DMS53 treated with DMSO at 0.1 percent for 48 hours (cell line): ENCODE data around the gene AXL.

Experiments
- DNase-seq: peaks from one replicate; lab custom pipeline; 2025; ENCODE audit not compliant: unreplicated experiment; lab: John Stamatoyannopoulos, UW

AXL gene

DNA sequence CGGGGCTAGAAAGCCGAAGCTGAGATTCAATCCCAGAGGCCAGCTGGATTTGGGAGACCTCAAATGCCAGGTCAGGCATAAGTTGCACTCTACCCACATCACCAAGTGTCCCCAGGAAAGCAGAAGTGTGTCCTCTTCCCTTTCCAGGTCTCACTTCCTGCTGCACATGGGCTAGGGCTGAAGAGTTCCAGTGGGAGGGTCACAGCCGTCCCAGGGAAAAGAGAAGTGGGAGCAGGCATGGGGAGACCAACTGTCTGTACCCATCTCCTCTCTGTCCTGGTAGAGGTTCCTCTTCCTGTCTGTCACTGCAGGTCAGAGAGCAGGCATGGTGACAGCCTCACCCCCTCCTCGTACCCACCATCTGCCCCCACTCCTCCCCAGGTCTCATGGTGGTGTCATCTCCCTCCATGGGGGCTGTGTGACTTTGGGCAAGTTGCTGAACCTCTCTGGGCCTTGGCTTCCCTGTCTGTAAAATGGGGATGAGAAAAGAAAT lies 14.8 kb downstream of the AXL start:
- no peak for DNase-seq

GRCh38 chr19:41234512-41235168 lies 15.6 kb downstream of the AXL start:
- DNase-seq = no peak

DNA sequence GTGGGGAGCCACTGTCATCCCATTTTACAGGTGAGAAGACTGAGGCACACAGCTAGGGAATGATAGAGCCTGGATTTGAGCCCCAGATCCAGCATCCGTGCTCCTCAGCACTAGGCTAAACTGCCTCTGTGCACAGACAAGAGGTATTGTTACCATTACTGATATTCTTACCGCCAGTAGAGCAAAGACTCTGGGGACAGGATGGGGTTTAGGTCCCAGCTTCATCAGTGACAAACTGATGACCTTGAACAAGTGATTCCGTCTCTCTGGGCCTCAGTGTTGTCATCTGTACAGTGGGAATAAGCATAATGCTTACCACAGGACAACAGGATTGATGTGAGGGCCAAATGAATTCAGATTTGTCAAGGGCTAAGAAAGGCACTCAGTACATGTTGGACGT lies 16.5 kb downstream of the AXL start:
- no peak for DNase-seq

- DNase-seq = no peak
Observed at GRCh38 chr19:41238244-41238643, 19.2 kb downstream of the AXL start.

GRCh38 chr19:41239363-41239762 lies 20.3 kb downstream of the AXL start:
- no peak for DNase-seq

DNA sequence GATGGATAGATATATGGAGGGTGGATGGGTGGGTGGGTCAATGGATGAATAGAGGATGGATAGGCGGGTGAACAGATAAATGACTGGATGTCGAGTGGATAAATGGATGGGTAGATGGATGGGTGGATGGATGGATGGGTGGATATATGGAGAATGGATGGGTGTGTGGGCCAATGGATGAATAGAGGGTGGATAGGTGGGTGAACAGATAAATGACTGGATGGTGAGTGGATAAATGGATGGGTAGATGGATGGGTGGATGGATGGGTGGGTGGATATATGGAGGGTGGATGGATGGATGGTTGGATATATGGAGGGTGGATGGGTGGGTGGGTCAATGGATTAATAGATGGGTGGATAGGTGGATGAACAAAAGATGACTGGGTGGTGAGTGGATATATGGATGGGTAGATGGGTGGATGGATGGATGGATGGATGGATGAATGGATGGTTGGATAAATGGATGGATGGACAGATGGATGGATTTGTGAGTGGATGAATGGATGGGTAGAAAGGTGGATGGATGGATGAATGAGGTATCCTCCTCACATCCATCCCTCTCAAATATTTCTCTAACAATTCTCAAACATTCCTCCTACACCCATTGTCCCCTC lies 21.0 kb downstream of the AXL start:
- no peak for DNase-seq

- no peak for DNase-seq
Observed at GRCh38 chr19:41241859-41242258, 22.8 kb downstream of the AXL start.

- no peak for DNase-seq
Observed at GRCh38 chr19:41244117-41244516, 25.1 kb downstream of the AXL start.

GRCh38 chr19:41245843-41246242 lies 26.8 kb downstream of the AXL start:
- DNase-seq = no peak

DNA sequence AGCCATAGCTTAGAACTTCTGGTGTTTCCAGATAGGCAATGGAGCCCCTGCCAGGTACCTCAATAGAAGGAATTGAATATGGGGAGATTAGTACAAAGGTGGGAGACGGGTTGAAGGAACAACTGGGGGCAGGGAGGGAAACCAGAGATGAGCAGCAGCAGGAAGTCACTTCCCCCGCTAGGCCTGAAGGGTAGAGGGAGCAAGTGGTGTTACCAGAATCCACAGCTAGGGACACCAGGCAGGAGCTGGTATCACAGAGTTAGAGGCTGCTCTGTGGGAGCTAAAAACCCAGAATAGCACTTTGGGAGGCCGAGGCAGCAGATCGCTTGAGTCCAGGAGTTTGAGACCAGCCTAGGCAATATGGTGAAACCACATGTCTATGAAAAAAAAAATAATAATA lies 29.9 kb downstream of the AXL start:
- no peak for DNase-seq

- peak; percentile 10 for DNase-seq
Observed at GRCh38 chr19:41249707-41250423, 30.8 kb downstream of the AXL start.

DNA sequence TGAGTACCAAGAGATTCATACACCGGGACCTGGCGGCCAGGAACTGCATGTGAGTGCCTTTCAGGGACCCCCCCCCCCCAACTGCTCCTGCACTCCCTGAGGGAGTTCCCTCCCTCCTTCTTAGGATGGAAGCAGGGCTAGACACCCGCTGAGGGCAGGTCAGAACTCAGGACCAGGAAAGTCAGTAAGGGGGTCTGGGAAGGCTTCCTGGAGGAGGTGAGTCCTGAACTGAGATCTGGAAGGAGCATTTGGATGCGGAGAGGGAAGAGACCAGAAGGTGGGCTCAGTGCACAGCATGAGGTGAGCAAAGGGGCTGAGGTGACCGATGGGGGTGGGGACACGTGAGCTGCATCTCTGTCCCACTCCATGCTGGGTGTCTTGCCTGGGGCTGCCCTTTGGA lies 34.6 kb downstream of the AXL start:
- no peak for DNase-seq

DNA sequence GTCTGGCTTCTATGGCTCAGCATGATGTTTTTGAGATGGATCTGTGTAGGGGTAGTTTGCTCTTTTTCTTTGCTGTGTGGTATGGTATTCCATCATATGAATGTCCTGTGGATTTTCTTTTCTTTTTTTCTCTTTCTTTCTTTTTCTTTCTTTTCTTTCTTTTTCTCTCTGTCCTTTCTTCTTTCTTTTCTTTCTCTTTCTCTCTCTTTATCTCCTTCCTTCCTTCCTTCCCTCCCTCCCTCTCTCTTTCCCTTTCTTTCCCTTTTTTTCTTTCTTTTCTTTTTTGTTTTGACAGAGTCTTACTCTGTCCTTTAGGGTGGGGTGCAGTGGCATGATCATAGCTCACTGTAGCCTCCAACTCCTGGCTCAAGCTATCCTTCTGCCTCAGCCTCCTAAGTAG lies 36.1 kb downstream of the AXL start:
- no peak for DNase-seq

- DNase-seq = no peak
Observed at GRCh38 chr19:41261474-41262190, 42.6 kb downstream of the AXL start.

DNA sequence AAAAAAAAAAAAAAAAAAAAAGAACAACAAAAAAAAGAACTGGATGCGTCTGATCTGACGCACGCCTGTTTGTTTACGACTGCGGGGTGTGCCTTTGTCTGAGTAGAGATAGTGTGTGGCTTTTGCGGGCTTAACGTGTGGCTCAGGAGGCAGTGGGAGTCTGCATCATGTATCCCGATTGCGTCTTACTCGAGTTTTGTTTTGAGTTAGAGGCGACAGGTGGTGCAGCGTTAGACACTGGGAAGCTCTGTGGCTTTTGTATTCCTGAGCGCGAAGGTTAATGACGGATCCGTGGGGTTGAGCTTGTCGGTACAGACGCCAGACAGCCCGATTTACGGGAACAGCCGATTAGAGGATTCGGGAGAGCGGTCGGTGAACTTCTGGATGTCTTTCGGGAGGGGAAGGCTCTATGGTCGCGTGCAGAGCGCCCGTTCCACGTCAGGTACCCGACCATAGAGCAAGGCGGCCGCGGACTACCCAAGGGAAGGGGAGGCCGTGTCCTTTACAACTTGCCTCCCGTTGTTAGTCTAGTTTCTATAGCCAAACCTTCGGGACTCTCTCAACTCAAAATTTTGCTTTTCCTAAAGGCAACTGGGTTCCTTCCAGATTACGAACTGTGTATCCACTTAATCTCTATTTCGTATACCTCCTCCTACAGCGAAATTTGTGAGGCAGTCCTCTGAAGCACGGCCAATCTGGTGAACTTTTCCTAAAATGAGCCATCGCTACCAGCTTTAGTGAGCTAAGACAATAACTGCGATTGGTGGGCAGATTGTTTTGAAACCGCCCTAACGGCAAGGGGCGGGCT lies 44.2 kb downstream of the AXL start:
- DNase-seq = peak; percentile 93

DNA sequence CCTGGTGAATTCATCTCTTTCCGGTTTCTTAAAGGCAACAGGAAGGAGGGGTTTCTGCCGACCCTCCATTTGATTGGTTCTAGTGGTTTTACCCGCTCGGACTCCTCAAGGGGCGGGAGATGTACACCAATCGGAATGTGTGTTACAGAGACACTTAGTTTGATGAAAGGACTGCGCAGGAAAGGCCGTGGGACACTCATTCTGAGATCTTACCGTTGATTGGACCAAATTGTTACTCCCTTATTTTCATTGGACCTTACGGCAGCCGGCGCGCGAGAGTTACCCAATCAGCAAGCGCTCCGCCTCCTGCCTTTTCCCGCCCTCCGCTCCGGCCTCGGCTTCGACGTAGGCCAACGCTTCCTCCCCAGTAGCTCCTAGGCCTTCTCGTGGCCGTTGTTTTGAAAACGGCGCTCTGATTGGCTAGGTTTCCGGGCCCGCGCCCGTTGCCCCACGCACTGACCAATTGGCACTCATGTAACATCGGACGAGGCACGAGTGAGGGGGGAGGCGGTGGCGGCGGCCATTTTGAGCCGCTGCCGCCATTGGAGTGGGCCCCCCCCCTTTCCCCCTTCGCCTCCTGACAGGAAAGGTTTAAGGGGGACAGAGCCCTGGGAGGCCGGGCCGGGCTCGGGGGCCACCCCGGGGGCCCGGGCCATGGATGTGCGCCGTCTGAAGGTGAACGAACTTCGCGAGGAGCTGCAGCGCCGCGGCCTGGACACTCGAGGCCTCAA lies 45.0 kb downstream of the AXL start, which contains the start of gene HNRNPUL1:
Gene HNRNPUL1, plus strand, starts transcription at position 523 of the 731 bp plus-strand sequence. Its CDS starts 132 bp downstream, at position 655.
- peak; percentile 100 for DNase-seq

- DNase-seq = peak; percentile 23
Observed at GRCh38 chr19:41264581-41265394, 45.8 kb downstream of the AXL start.

DNA sequence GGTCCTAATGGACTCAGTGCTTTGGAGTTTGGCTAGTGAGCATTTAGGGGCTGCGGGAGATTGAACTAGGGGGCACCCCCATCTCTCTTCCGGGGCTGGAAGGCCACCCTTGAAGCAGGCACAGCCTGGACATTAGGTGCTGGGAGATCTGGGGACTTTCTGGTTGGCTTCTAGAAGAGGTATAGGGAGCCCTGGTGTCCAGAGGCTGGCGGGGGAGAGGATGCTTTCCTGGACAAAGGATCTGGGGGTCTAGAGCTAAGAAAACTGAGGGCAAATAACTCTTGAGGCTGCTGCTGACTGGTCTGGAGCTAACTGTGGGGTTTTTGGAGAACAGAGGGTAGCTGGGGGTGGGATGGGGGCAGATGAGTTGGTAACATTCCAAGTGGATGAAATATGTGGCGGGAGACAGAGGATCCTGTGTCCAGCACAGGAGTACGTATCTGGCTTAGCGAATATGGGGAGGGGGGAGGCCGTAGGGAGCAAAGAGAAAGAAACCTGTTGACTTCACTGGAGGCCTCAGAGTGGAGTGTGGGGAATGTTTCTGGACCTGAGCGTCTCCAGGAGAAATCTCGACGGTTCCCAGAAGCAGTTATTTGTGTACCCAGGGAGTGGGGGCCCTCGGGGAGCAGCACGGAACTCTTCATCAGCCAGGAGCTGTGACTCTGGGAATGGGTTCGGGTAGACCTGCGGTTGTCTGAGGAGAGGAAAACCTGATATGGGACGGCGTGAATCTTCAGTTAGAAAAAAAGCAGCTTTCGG lies 46.6 kb downstream of the AXL start:
- no peak for DNase-seq
